HG03575 (cell line): Measurements from ENCODE around the gene MGAT5.
A peak's percentile ranks its signal among the peaks of the same experiment; 100 is the strongest.

Experiments used
- ATAC-seq: cut with Tn5 transposase; IDR thresholded peaks from one replicate; pipeline ENCODE4 v1.9.1; 2021; ENCODE audit not compliant: unreplicated experiment, insufficient number of reproducible peaks, low FRiP score; ENCODE audit errors: extremely low read depth

Gene MGAT5

DNA sequence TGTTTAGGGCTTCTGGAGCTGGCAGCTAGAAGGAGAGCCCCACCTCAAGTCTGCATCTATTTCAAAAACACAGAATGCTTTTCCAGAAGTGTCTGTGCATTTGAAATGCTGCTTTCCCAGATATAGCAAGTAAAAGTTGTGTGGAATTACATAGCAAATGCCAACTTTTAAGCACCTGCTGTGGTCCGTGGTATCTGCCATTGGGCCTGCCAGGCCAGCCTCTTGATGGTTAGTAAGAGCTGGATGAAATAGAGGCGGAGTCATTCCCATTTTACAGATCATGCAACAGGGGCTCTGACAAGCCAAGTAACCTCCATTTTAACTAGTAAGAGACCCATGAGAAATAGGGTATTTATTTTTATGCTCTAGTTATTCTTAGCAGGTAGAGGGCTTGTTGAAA is 61.6 kb downstream of the MGAT5 start:
- no peak for ATAC-seq

DNA sequence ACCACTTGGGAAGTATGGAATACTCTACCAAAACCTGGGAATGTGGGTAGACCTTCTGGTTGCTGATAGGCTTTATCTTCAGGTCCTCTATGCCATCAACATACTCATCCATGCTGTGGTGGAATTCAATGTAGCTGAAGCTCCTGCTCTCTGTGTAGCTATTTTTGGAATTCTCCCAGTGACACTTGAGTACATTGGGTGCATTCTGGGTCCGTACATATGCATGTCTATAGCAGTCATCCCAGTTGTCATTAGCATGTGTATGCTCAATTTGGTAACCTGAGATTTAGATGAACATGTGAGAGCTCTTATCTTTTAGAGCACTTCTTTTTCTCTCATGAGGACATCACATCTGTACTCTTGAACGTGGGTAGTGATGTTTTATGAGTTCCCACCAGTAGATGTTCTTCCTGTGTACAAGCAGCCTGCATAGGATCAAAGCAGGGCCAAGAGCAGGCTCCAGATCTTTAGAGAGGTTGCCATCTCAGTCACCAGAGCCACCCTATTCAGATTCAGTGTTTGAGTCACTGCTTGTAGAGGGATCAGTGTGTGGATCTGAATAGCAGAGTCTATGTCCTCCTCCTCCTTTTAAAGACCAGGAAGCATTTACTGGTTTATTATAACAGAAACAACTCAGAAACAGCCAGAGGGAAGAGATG is 65.9 kb downstream of the MGAT5 start:
- ATAC-seq, result no peak

DNA sequence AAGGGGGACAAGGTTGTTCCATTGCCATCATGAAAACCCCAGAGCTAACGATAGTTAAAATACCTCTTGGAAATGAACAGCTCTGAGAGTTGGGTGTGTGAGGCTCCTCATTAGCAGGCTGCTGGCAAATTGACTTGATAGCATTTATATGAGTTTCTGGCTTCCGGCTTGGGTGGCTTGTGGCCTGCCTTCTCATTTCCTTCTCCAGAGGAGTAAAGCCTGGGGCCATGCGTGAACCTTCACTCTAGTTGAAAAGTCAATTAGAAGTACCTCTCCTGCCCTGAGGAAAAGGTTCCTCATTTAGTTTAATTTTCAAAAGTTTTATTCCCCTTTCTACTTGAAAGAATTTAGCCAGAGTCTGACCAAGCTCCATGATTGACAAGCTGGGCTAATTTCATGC is 67.1 kb downstream of the MGAT5 start:
- no peak for ATAC-seq

DNA sequence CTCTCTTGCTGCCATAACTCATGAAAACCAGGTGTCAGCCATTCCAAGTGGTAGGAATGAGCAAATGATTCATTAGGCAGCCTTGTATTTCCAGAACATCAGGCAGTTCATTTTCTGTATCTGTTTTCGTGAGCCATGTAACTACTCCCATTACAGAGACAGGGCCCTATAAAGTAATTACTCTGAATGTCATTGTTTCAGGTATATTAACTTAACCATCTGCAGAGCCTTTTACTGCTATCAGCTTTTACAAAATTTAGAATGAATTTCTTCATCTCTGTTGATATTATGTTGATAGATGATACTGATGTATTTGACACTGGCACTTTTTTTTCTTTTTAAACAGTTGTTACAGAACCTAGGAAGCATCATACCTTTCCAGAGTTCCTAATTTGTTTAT is 69.9 kb downstream of the MGAT5 start:
- no peak for ATAC-seq

DNA sequence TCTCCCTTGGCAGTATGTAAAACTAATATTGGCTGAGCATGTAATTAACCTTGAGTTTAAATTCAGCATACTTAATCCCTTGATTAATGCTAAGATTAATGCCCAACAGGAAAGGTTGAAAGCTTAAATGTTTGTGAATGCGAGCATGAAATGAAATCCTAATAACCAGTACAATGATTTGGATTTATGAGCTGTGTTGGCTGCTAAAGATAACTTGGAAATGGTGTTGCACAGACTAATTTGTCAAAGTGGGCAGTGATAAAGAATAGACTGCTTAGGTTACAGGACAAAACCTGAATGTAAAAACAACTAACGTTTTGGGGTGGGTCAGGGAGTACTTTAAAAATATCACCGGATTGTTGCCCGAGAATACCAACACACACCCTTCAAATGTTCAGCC is 70.6 kb downstream of the MGAT5 start:
- ATAC-seq, result no peak

DNA sequence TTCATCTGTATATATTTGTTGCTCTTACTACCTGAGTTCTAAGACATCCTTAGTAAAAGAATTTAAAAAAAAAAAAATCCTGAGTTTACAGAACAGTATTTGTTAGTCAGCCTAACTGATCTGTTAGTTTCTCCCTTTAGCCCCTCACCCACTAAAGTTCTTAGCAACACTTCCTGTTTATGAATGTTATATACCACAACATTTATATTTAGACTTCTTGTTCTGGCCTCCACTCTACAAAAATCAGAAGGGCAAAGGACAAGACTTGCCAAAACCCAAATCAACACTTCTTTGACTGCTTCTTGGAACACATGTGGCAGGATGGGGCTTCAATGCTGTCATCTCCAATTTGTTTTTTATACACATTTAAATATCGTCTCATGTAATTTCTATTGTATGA is 71.1 kb downstream of the MGAT5 start:
- ATAC-seq, result peak; percentile 93

DNA sequence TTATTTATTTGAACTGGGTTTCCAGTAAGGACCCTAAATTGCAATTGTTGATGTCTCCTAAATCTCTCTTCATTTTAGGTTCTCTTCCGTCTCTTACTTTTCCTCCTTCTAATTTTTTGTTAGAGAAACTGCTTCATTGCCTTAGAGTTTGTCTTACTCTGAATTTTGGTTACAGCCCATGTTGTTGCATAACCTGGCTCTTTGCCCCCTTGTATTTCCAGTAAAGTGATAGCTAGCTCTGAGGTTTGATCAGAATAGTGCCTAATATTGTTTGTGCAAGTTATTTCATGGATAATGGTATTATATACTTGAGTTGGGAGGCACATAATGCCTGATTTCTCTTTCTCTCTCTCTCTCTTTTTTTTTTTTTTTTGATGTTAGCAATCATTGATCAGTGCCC is 71.8 kb downstream of the MGAT5 start:
- ATAC-seq, result no peak

DNA sequence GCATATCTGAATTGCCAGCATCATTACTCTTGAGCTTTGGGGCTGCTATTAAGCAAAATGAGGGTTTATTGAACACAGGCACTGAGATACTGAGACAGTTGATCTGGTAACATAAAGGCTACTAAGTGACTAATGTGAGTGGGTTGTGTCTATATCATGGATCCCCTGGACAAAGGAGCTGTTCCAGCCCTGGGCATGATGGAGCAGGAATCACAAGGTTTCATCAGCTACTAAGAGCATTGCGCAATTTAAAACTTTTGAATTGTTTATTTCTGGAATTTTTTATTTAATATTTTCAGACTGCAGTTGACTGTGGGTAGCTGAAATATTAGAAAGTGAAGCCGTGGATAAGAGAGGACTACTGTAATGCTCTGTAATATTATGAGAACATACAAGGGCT is 73.5 kb downstream of the MGAT5 start:
- ATAC-seq, result no peak

DNA sequence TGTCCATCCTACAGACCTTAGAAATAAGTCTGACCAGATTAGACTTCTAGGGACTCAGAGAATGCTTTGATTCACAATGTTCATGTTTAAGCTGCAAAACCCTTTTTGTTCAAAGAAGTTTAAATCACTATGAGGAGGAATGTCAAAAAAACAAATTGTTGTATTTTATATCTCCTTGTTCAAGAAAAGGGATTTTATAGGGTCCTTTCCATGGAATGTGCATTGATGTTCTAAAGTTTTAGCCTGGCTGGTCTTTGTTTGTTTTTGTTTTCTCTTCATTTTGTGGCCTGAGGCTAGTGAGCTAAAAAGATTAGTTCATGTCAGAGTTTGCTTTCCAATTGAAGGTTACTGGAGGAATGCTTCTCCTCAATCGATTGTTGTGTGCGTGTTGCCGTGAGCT is 77.2 kb downstream of the MGAT5 start:
- no peak for ATAC-seq

DNA sequence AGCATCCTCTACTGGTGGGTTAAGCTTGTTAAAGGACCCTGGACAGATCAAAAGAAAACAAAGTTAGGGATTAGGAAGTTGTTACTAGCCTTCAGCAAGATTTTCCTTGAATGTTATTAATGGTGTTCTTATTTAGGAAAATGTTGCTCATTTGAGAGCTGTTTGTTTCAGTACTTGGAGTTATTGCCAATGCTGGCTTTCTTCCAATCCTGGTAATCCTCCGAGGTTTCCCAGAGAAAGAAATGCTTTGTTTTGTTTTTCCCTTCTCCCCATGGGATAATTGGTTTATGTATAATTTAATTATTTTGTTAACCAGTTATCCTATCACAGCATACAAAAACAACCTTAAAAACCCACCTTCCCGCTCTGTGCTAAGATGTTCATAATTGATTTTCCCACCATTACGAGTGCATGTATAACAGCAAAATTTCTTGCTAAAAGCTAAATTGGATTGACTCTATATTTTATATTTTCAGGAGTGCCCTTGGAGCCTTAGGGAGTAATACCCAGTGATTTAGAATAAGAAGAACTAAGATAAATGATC is 79.8 kb downstream of the MGAT5 start:
- no peak for ATAC-seq

DNA sequence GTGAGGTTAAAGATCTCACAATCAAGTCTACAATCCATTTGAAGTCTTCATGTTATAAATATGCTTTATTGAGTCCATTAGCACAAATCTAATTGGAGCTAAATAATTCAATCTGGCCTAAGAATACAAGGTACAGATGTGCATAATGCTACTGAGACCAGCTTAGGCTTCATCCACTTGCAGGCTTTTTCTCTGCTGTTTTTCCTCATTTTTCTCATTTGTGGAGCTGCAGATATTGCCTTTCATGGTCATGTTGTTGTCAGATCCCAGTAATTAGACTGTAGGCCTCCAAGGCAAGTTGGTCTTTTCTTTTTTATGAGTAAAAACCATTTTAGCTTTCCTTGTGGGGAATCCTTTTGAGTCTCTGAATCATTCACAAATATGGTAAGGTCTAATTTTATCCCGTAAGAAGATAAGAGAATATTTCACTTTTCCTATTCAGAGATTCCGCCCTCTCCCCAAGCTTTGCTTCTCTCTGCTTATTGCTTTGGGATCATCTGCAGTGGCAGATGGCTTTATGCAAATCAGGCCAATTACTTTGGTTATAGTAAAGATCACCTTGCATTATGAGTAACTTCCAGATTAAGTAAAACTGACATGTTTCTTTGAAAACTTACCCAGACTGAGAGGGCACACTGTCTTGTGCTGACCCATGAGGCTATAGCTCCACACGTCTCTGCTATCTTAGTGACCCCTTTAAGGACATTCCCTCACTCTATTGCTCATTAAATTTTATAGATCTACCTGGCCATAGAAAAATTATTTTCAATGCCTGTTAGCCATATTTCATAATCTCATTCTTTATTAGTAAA is 80.9 kb downstream of the MGAT5 start:
- ATAC-seq, result no peak

DNA sequence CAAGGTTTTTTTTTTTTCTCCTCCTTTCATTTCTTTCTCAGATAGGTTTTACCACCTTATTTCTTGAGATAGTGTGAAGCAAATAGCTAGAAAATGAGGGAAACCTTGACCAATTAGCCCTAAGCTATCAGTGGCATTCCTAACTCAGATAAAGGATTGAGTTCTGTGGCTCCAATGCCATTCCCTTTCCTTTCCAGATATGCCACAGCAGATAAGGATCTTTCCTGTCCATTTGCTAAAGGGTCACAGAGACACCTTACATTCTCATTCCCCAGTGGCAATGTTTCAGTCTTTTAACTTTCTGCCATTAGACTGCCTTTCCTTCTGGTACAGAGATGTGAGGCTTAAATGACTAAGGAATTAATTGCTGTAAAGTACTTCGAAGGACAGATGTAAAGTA is 81.7 kb downstream of the MGAT5 start:
- ATAC-seq, result no peak

DNA sequence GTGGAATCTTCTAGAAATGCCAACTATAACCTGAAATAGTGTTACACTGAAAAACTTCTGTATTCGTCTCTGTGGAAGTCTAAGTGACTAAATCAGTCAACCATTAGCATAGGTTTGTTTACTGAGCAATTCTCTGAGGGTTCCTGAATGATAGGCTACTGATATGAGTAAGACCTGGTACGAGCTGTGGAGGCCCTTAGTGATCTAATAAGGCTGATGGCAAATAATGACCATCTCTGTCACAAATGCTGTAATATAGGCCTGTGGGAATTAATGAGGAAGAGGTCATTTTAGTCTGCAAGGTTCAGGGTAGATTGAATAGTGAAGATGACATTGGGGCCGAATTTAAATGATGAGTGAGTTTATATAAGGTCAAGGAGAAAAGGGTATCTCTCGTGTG is 82.5 kb downstream of the MGAT5 start:
- ATAC-seq, result peak; percentile 96

DNA sequence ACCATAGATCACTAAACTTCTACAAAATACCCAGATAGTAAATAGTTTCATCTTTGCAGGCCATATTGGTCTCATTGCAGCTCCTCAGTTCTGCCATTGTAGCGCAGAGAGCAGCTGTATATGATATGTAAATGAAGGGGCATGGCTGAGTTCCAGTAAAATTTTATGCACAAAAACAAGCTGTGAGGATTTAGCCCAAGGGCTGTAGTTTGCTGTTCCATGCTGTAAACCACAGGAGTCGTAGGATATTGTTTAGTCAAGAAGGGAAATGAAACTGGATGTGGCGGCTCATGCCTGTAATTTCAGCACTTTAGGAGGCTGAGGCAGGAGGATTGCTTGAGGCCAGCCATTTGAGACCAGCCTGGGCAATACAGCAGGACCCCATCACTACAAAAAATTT is 83.0 kb downstream of the MGAT5 start:
- ATAC-seq, result no peak

DNA sequence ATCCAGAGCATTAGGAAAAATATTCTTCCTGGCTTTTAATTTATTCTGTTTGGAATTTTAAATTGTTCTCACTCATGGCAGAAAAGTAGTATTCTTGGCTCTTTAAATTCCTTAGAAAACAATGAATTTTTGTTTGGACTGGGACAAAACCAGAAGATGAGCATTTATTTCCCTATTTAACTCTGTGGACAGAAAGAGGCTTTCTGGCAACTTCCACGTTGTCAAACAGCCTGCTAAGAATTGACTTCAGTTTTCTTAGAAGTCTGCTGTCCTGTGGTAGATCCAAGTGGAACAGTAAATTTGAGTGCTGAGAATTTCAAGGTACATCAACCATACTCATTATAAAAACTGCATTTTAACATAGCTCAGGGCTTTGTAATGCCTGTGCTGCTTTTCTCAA is 83.8 kb downstream of the MGAT5 start:
- no peak for ATAC-seq

DNA sequence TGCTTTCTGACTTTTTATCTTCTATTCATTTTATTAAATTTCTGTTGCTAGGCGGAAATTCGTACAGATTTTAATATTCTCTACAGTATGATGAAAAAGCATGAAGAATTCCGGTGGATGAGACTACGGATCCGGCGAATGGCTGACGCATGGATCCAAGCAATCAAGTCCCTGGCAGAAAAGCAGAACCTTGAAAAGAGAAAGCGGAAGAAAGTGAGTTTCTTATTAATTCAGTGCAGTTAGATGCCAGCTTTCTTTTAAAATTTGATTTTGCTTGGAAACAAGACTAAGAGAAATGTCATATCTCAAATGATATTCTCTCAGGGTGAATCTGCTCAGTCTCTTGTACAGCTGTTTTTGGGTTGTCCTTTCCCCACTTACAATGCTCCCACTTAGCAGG is 84.3 kb downstream of the MGAT5 start:
- ATAC-seq, result no peak

DNA sequence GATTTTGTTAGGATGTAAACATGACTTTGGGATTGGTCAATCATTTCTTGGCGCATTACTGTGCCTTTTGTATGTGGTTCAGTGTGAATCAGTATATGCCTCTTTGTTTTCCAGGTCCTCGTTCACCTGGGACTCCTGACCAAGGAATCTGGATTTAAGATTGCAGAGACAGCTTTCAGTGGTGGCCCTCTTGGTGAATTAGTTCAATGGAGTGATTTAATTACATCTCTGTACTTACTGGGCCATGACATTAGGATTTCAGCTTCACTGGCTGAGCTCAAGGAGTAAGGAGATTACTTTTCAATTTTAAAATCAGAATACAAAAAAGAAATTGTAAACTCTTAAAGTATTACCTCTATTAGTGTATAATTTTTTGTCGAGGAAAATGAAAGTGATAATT is 87.6 kb downstream of the MGAT5 start:
- ATAC-seq, result no peak

DNA sequence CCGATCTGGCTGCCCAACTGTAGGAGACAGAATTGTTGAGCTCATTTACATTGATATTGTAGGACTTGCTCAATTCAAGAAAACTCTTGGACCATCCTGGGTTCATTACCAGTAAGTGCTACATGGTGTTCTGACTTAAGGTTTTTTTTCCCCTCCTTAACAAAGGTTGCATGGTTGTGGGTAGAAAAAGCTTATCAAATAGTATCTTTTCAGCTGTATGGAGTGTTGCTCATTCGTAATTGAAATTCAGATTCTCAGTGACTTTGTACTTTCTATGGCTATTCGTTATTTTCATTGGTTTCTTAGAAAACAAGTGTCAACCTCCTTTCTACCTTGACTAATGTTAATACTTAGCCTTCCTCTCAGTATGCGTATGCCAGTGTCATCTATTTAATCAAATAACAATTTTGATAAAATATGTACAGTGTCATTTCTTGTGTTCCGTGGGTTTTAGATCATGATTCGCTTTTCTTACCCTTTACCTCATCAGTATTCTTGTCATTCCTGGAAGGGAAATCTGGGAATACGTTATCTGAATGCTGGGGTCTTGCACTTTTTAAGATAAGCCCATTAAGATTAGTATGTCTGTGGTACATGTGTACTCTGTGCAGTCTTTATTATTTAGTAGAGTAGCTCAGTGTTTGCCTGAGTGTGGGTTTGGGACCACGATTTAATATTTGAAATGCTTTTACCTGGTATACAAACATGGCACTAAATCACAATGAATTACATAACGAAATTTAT is 91.3 kb downstream of the MGAT5 start:
- no peak for ATAC-seq

DNA sequence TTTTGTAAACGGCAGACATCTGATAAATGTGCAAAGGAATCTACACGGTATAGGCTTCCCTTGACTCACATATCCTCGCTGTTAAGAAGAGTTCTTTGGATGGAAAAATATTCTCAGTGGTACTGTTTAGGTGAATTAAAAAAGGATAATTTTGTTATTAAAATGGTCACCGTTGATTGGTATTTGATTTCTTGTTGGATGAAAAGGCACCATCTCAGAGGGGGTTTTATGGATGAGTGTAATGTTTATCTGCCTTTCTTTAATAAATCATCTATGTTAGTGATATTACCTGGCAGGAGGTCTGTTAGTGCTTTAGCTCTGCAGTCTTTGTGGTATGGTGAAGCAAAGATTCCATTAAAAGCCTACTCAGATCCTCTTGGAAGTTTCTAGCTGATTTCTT is 92.3 kb downstream of the MGAT5 start:
- ATAC-seq, result no peak

DNA sequence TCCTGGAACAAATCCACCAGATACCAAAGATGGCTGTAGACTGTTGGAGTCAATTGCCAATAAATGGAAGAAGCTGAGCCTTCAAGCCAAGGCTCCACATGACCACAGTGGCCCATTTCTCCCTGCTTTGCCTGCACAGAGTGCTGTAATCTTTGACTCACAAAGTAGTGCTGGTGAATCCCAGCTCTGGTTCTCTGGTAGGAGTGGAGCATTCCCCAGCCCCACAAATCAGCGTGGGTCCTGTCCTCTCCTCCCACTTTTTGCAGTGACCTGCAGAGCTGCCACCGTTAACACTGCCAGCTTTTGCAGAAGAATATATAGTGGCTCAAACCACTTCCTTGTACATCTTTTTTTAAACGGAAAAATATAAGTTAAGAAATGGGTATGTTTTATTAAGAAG is 93.9 kb downstream of the MGAT5 start:
- ATAC-seq, result no peak
